SJSA1 (cell line): ENCODE results near the gene OCEL1. TPM values are rescaled to one million over a fixed set of nuclear protein-coding genes. Genes with fewer than 3 reads are reported as not detected.
A peak's percentile ranks its signal among the peaks of the same experiment; 100 is the strongest.

Experiments
- DNase-seq, 2 experiments: peaks; one replicate each; pipeline ENCODE4 v3.0.0-alpha.2; 2015 to 2020; ENCODE audit warnings: low spot score in 2 of 2, low read depth in 1 of 2
- H3K27ac ChIP-seq: fragments of 250-450 bp; sonication (Bioruptor Pico); 2 replicates; pipeline ENCODE4 v1.5.1; 2020; ENCODE audit warnings: mild to moderate bottlenecking, moderate library complexity
- H3K27me3 ChIP-seq: fragments of 250-450 bp; sonication (Bioruptor Pico); replicated peaks from 2 replicates; pipeline ENCODE4 v1.5.1; 2020; ENCODE audit warnings: mild to moderate bottlenecking, moderate library complexity
- H3K36me3 ChIP-seq: fragments of 250-450 bp; sonication (Bioruptor Pico); 2 replicates; pipeline ENCODE4 v1.5.1; 2020; ENCODE audit warnings: mild to moderate bottlenecking
- H3K4me1 ChIP-seq: fragments of 250-450 bp; sonication (Bioruptor Pico); replicated peaks from 2 replicates; pipeline ENCODE4 v1.6.1; 2021; ENCODE audit warnings: mild to moderate bottlenecking
- H3K4me3 ChIP-seq: fragments of 250-450 bp; sonication (Bioruptor Pico); 2 replicates; pipeline ENCODE4 v1.5.1; 2020; ENCODE audit warnings: mild to moderate bottlenecking
- H3K9me3 ChIP-seq: fragments of 250-450 bp; sonication (Bioruptor Pico); replicated peaks from 2 replicates; pipeline ENCODE4 v1.5.1; 2020; ENCODE audit warnings: mild to moderate bottlenecking
- total RNA-seq: library from RNA; depleted of rRNA; stranded (reverse); fragments of >200 nt; shearing (Covaris generic); gene quantifications from 2 replicates; pipeline ENCODE4 v1.2.3, GENCODE V29; 2014

OCEL1 gene
- total RNA-seq, 1 experiment from 2014 or later, result 10.6 TPM

GRCh38 chr19:17240062-17240752, 14.2 kb downstream of the OCEL1 start:
- Histone ChIP-seq H3K4me1 (peaks cover 28% of the 10 kb centered on the region), H3K9me3 (no peaks in the 10 kb centered on the region), H3K27ac (no peak overlapping the region), H3K27me3 (no peaks in the 10 kb centered on the region), H3K4me3 (no peak overlapping the region), H3K36me3 (peaks cover 34% of the 10 kb centered on the region)
- DNase-seq, result no peak

GRCh38 chr19:17240826-17241399, 14.9 kb downstream of the OCEL1 start:
- H3K9me3 ChIP-seq, result no peaks in the 10 kb centered on the region
- DNase-seq, result no peak
- H3K4me1 ChIP-seq, result peaks cover 23% of the 10 kb centered on the region
- peaks cover 29% of the 10 kb centered on the region for H3K36me3 ChIP-seq
- H3K27ac ChIP-seq, result no peak overlapping the region
- H3K27me3 ChIP-seq, result no peaks in the 10 kb centered on the region
- no peak overlapping the region for H3K4me3 ChIP-seq

- no peaks in the 10 kb centered on the region; the same call in 1 of the 2 replicates for H3K9me3 ChIP-seq
- H3K36me3 ChIP-seq, result peaks cover 19% of the 10 kb centered on the region
- no peak overlapping the region for H3K27ac ChIP-seq
- H3K4me1 ChIP-seq, result peaks cover 30% of the 10 kb centered on the region
- DNase-seq, result no peak
- H3K27me3 ChIP-seq, result no peaks in the 10 kb centered on the region
- no peak overlapping the region for H3K4me3 ChIP-seq
Measured at GRCh38 chr19:17242431-17243208, 16.6 kb downstream of the OCEL1 start.

- H3K27ac ChIP-seq, result no peak overlapping the region
- H3K4me1 ChIP-seq, result peaks cover 30% of the 10 kb centered on the region
- H3K9me3 ChIP-seq, result no peaks in the 10 kb centered on the region; the same call in 1 of the 2 replicates
- no peaks in the 10 kb centered on the region for H3K27me3 ChIP-seq
- DNase-seq, result no peak
- H3K36me3 ChIP-seq, result peaks cover 12% of the 10 kb centered on the region
- H3K4me3 ChIP-seq, result peak overlapping the region; percentile 89
Measured at GRCh38 chr19:17243211-17243829, 17.3 kb downstream of the OCEL1 start.

- peaks cover 30% of the 10 kb centered on the region for H3K4me1 ChIP-seq
- peak overlapping the region; percentile 89 for H3K4me3 ChIP-seq
- H3K27me3 ChIP-seq, result no peaks in the 10 kb centered on the region
- H3K36me3 ChIP-seq, result peaks cover 8% of the 10 kb centered on the region; the same call in 1 of the 2 replicates
- H3K27ac ChIP-seq, result no peak overlapping the region
- H3K9me3 ChIP-seq, result no peaks in the 10 kb centered on the region; the same call in 1 of the 2 replicates
- peak in 1 of 2 experiments; percentile 27 for DNase-seq
Measured at GRCh38 chr19:17243830-17244617, 18.0 kb downstream of the OCEL1 start.

- no peaks in the 10 kb centered on the region for H3K27me3 ChIP-seq
- peaks cover 33% of the 10 kb centered on the region for H3K4me1 ChIP-seq
- H3K4me3 ChIP-seq, result peak overlapping the region; percentile 89
- no peaks in the 10 kb centered on the region; the same call in 1 of the 2 replicates for H3K9me3 ChIP-seq
- H3K36me3 ChIP-seq, result peaks cover 5% of the 10 kb centered on the region; the same call in 1 of the 2 replicates
- H3K27ac ChIP-seq, result no peak overlapping the region
- DNase-seq, result no peak
Measured at GRCh38 chr19:17244618-17245534, 18.9 kb downstream of the OCEL1 start.

GRCh38 chr19:17245535-17245984, 19.5 kb downstream of the OCEL1 start, which contains the start of gene NR2F6:
NR2F6 (minus strand) TSS chr19:17245919; CDS start chr19:17245220, 699 bp downstream.
- DNase-seq, result no peak
- Histone ChIP-seq H3K9me3 (no peaks in the 10 kb centered on the region; the same call in 1 of the 2 replicates), H3K4me3 (peak within 1 kb of the TSS; percentile 89), H3K27me3 (no peaks in the 10 kb centered on the region), H3K4me1 (peaks cover 33% of the 10 kb centered on the region), H3K36me3 (peaks cover 5% of the 10 kb centered on the region; the same call in 1 of the 2 replicates), H3K27ac (peak within 1 kb of the TSS; percentile 44; the same call in 1 of the 2 replicates)

GRCh38 chr19:17246681-17247425, 20.8 kb downstream of the OCEL1 start:
- peaks cover 33% of the 10 kb centered on the region for H3K4me1 ChIP-seq
- H3K27ac ChIP-seq, result no peak overlapping the region
- no peaks in the 10 kb centered on the region; the same call in 1 of the 2 replicates for H3K9me3 ChIP-seq
- DNase-seq, result no peak
- peaks cover 5% of the 10 kb centered on the region; the same call in 1 of the 2 replicates for H3K36me3 ChIP-seq
- H3K4me3 ChIP-seq, result peak overlapping the region; percentile 39
- H3K27me3 ChIP-seq, result no peaks in the 10 kb centered on the region

GRCh38 chr19:17248011-17248776, 22.2 kb downstream of the OCEL1 start:
- no peaks in the 10 kb centered on the region; the same call in 1 of the 2 replicates for H3K9me3 ChIP-seq
- no peak overlapping the region for H3K4me3 ChIP-seq
- H3K27ac ChIP-seq, result no peak overlapping the region
- peaks cover 32% of the 10 kb centered on the region for H3K4me1 ChIP-seq
- no peaks in the 10 kb centered on the region for H3K27me3 ChIP-seq
- peaks cover 5% of the 10 kb centered on the region; the same call in 1 of the 2 replicates for H3K36me3 ChIP-seq
- DNase-seq, result no peak

- DNase-seq, result no peak
- Histone ChIP-seq H3K4me3 (no peak overlapping the region), H3K9me3 (no peaks in the 10 kb centered on the region; the same call in 1 of the 2 replicates), H3K36me3 (peaks cover under 1% of the 10 kb centered on the region; the same call in 1 of the 2 replicates), H3K27me3 (no peaks in the 10 kb centered on the region), H3K27ac (no peak overlapping the region), H3K4me1 (peaks cover 17% of the 10 kb centered on the region)
Measured at GRCh38 chr19:17249887-17250548, 24.0 kb downstream of the OCEL1 start.
